Activated CD8-positive, alpha-beta T cell treated with anti-CD3 and anti-CD28 coated beads for 36 hours (primary cell): ENCODE measurements around the gene MRPL37. TPM values are rescaled to one million over a fixed set of nuclear protein-coding genes. Genes with fewer than 3 reads are reported as not detected.

ENCODE experiments used
- ATAC-seq: fragments of 200-7000 bp; cut with Tn5 transposase; one replicate; pipeline ENCODE4 v1.10.0; 2021; ENCODE audit warnings: mild to moderate bottlenecking, moderate library complexity
- CTCF ChIA-PET: fragments of 350-600 bp; sonication (Branson Sonifier 250); formaldehyde crosslinking; loops from one replicate; lab custom pipeline; 2021; ENCODE audit warnings: antibody characterized with exemption; lab: Charles Lee
- POLR2A ChIA-PET: fragments of 350-600 bp; sonication (Branson Sonifier 250); formaldehyde crosslinking; loops from one replicate; lab custom pipeline; 2021; ENCODE audit warnings: antibody characterized with exemption; lab: Charles Lee
- DNase-seq: peaks from one replicate; pipeline ENCODE4 v3.0.0-alpha.2; 2020
- H3K27ac Mint-ChIP-seq: one replicate; pipeline ENCODE4 v1.8.0; 2021; ENCODE audit warnings: mild to moderate bottlenecking, mixed read lengths
- H3K27me3 Mint-ChIP-seq: one replicate; pipeline ENCODE4 v1.8.0; 2021; ENCODE audit warnings: mixed read lengths
- H3K36me3 Mint-ChIP-seq: one replicate; pipeline ENCODE4 v1.8.0; 2021; ENCODE audit warnings: low read depth, mixed read lengths
- H3K4me1 Mint-ChIP-seq: one replicate; pipeline ENCODE4 v1.8.0; 2021; ENCODE audit warnings: low read depth, mixed read lengths
- H3K4me3 Mint-ChIP-seq: one replicate; pipeline ENCODE4 v1.8.0; 2021; ENCODE audit warnings: mild to moderate bottlenecking, moderate library complexity, mixed read lengths
- H3K9me3 Mint-ChIP-seq: one replicate; pipeline ENCODE4 v1.8.0; 2021; ENCODE audit warnings: mixed read lengths
- CTCF ChIP-seq: fragments of 200-600 bp; IDR thresholded peaks from one replicate; pipeline ENCODE4 v1.8.0; 2022; ENCODE audit warnings: antibody characterized with exemption, mild to moderate bottlenecking
- intact Hi-C: fragments of 100-400 bp; cut with micrococcal nuclease; formaldehyde crosslinking; loops from one replicate; pipeline ENCODE4 v1.10.0; 2022
- total RNA-seq, 2 experiments: library from RNA; stranded (reverse); gene quantifications; one replicate each; pipeline ENCODE4 v1.2.3, GENCODE V29; 2021

Gene MRPL37
- total RNA-seq, 2 experiments from 2014 or later: 194 to 198 TPM

- no peak for TF ChIP-seq CTCF
- Mint-ChIP-seq H3K4me3 (no peak overlapping the region), H3K27ac (no peak overlapping the region), H3K36me3 (peaks cover 31% of the 10 kb centered on the region), H3K9me3 (no peaks in the 10 kb centered on the region), H3K27me3 (no peaks in the 10 kb centered on the region), H3K4me1 (no peaks in the 10 kb centered on the region)
- ATAC-seq: no peak
- CTCF ChIA-PET: interaction anchor here (1.2 kb wide), 1 partner anchor 299 kb away, joined by 4 read pairs; no protein-coding TSS in a partner anchor
- no peak for DNase-seq
- intact Hi-C loops: no loop called here
- POLR2A ChIA-PET: interaction anchor here (1.6 kb wide), 1 partner anchor 9 kb away, joined by 7 read pairs; the partner anchor contains the start of genes CYB5RL and MRPL37
Measured at GRCh38 chr1:54190526-54190925, 9.4 kb upstream of the MRPL37 start.

DNA sequence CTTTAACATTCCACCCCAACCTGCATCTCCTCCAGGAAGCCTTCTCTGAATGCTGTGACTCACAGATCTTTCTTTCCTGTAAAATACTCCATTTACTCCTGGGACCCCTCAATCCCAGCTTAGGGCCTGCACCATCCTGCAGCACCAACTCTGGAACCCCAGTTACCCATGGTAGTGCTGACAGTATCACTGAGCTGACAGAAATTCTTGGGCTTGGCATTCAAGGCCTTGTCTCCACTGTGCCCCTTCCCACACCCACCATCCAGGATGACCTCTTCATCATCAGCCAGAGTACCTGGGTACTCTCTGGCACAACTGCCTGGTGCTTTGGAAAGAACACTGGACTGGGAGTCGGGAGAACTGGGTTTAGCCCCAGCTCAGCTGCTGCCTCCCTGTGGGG lies 8.4 kb upstream of the MRPL37 start:
- TF ChIP-seq CTCF: no peak
- Mint-ChIP-seq H3K4me1 (no peaks in the 10 kb centered on the region), H3K4me3 (no peak overlapping the region), H3K9me3 (no peaks in the 10 kb centered on the region), H3K27ac (no peak overlapping the region), H3K36me3 (peaks cover 25% of the 10 kb centered on the region), H3K27me3 (no peaks in the 10 kb centered on the region)
- intact Hi-C loops: no loop called here
- POLR2A ChIA-PET: interaction anchor here (1.6 kb wide), 1 partner anchor 8 kb away, joined by 7 read pairs; the partner anchor contains the start of genes CYB5RL and MRPL37
- DNase-seq: no peak
- no peak for ATAC-seq
- CTCF ChIA-PET: no interaction called here

- no peak for ATAC-seq
Measured at GRCh38 chr1:54193453-54193852, 6.5 kb upstream of the MRPL37 start.

DNA sequence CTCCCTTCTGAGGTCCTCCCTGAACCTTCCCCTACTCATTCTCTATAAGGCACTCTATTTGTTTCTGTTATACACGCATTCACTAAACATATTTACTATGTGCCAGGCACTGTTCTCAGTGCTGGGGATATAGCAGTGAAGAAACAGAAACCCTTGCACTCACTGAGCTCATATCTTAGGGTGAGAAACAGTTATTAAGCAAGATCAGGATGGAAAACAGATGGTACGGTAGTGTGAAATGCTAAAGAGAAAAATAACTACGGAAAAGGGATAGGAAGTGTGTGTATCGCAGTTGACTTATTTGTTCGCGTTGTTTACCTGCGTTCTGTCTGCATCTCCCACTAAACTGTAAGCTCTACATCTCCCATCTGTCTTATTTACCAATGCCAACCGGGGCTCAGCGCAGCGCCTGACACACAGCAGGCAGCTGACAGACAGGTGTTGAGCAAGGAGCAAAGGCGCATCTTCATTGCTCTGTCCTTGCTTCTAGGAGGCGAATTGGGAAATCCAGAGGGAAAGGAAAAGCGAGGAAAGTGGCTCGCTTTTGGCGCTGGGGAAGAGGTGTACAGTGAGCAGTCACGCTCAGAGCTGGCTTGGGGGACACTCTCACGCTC lies 709 bp upstream of the MRPL37 start:
- Mint-ChIP-seq H3K36me3 (peaks cover 19% of the 10 kb centered on the region), H3K27ac (peak overlapping the region; percentile 84), H3K27me3 (no peaks in the 10 kb centered on the region), H3K9me3 (no peaks in the 10 kb centered on the region), H3K4me3 (peak overlapping the region; percentile 94), H3K4me1 (peaks cover 28% of the 10 kb centered on the region)
- ATAC-seq: peak; percentile 2
- no peak for TF ChIP-seq CTCF
- CTCF ChIA-PET: interaction anchor here (1.2 to 3.8 kb wide), 5 partner anchors 17 to 300 kb away, joined by 4 to 20 read pairs (median 10); partner anchors contain the start of gene SSBP3
- POLR2A ChIA-PET: interaction anchor here (0.7 to 2.3 kb wide), 13 partner anchors 8 to 565 kb away, joined by 3 to 7 read pairs (median 3); partner anchors contain the start of gene PARS2
- intact Hi-C loops: no loop called here
- DNase-seq: peak; percentile 14

More at GRCh38 chr1:54193453-54193852, 6.5 kb upstream of the MRPL37 start:
- CTCF ChIA-PET: no interaction called here
- no peak for DNase-seq
- H3K36me3 Mint-ChIP-seq: peaks cover 20% of the 10 kb centered on the region
- no peaks in the 10 kb centered on the region for H3K9me3 Mint-ChIP-seq
- intact Hi-C loops: no loop called here
- no peak overlapping the region for H3K4me3 Mint-ChIP-seq
- TF ChIP-seq CTCF: no peak
- no peaks in the 10 kb centered on the region for H3K27me3 Mint-ChIP-seq
- H3K27ac Mint-ChIP-seq: no peak overlapping the region
- POLR2A ChIA-PET: interaction anchor here (0.9 kb wide), 1 partner anchor 18 kb away, joined by 3 read pairs; no protein-coding TSS in a partner anchor
- H3K4me1 Mint-ChIP-seq: no peaks in the 10 kb centered on the region

DNA sequence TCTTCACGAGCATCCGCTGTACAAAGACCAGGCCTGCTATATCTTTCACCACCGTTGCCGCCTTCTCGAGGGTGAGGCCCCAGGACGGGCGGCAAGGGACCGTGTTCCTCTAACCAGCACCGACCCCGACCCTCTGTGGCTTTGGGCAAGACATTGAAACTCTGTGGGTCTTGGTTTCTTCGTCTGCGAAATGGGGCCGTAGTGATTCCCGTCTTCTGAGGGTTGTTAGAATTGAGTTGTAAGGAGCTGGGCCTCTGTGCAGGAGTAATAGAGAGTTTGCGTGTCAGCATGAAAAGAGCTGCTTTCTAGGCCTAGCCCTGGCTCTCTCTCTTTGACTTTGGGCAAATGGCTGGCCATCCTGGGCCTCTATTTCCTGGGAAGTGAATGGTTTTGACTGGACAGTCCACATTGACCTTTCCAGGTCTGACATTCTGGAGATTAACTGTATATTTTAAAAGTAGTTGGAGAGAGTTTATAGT lies 591 bp downstream of the MRPL37 start:
- no peaks in the 10 kb centered on the region for H3K27me3 Mint-ChIP-seq
- intact Hi-C loops: loop anchor here (5.0 to 10.0 kb wide), 2 partner anchors 204 to 287 kb away; partner anchors contain the start of gene SSBP3
- ChIA-PET CTCF (interaction anchor here (1.1 to 3.8 kb wide), 6 partner anchors 19 to 299 kb away, joined by 3 to 20 read pairs (median 8); partner anchors contain the start of gene SSBP3), POLR2A (interaction anchor here (0.6 to 2.3 kb wide), 9 partner anchors 10 to 563 kb away, joined by 3 to 7 read pairs (median 3); partner anchors contain the start of gene PARS2)
- ATAC-seq (no peak), DNase-seq (peak; percentile 28)
- peak overlapping the region; percentile 84 for H3K27ac Mint-ChIP-seq
- peak overlapping the region; percentile 94 for H3K4me3 Mint-ChIP-seq
- peaks cover 28% of the 10 kb centered on the region for H3K4me1 Mint-ChIP-seq
- no peaks in the 10 kb centered on the region for H3K9me3 Mint-ChIP-seq
- no peak for TF ChIP-seq CTCF
- H3K36me3 Mint-ChIP-seq: peaks cover 24% of the 10 kb centered on the region
